GM18507 (cell line): ENCODE measurements around the gene CA12.

ENCODE experiments used
- DNase-seq: peaks from one replicate; pipeline ENCODE4 v3.0.0; 2011; ENCODE audit warnings: low read depth; ENCODE audit not compliant: insufficient read length; ENCODE audit errors: extremely low spot score
- FAIRE-seq: peaks from 2 replicates; lab custom pipeline; 2011; peaks lifted over from hg19 to GRCh38; lab: Jason Lieb, UNC

The CA12 gene

GRCh38 chr15:63380808-63381282 is 801 bp downstream of the CA12 start:
- FAIRE-seq, result no peak
- no peak for DNase-seq

- DNase-seq (no peak), FAIRE-seq (no peak)
These were observed 1.4 kb downstream of the CA12 start for GRCh38 chr15:63380151-63380807.

- FAIRE-seq (no peak), DNase-seq (no peak)
These were observed 2.0 kb downstream of the CA12 start for GRCh38 chr15:63379492-63380150.

GRCh38 chr15:63378946-63379345 is 2.7 kb downstream of the CA12 start:
- no peak for FAIRE-seq
- DNase-seq, result no peak

GRCh38 chr15:63374686-63375520 is 6.7 kb downstream of the CA12 start:
- FAIRE-seq, result no peak
- no peak for DNase-seq

GRCh38 chr15:63373866-63374548 is 7.6 kb downstream of the CA12 start:
- no peak for FAIRE-seq
- DNase-seq, result no peak

GRCh38 chr15:63373330-63373729 is 8.3 kb downstream of the CA12 start:
- FAIRE-seq (no peak), DNase-seq (no peak)

GRCh38 chr15:63372753-63373152 is 8.9 kb downstream of the CA12 start:
- FAIRE-seq (no peak), DNase-seq (no peak)

- FAIRE-seq (no peak), DNase-seq (no peak)
These were observed 9.5 kb downstream of the CA12 start for GRCh38 chr15:63372018-63372705.

GRCh38 chr15:63371297-63371918 is 10.2 kb downstream of the CA12 start:
- DNase-seq (no peak), FAIRE-seq (no peak)

GRCh38 chr15:63370764-63371163 is 10.9 kb downstream of the CA12 start:
- no peak for FAIRE-seq
- no peak for DNase-seq

- no peak for FAIRE-seq
- DNase-seq, result no peak
These were observed 11.9 kb downstream of the CA12 start for GRCh38 chr15:63369781-63370180.

GRCh38 chr15:63369296-63369695 is 12.3 kb downstream of the CA12 start:
- FAIRE-seq, result no peak
- no peak for DNase-seq

- FAIRE-seq (no peak), DNase-seq (no peak)
These were observed 13.1 kb downstream of the CA12 start for GRCh38 chr15:63368503-63368902.

- no peak for FAIRE-seq
- DNase-seq, result no peak
These were observed 13.7 kb downstream of the CA12 start for GRCh38 chr15:63367900-63368299.

GRCh38 chr15:63367390-63367789 is 14.3 kb downstream of the CA12 start:
- DNase-seq, result no peak

GRCh38 chr15:63366451-63366850 is 15.2 kb downstream of the CA12 start:
- no peak for FAIRE-seq
- DNase-seq, result no peak

More at GRCh38 chr15:63367390-63367789, 14.3 kb downstream of the CA12 start:
- FAIRE-seq, result no peak

GRCh38 chr15:63365273-63365680 is 16.4 kb downstream of the CA12 start:
- no peak for DNase-seq
- no peak for FAIRE-seq
